Activated T-helper 9 cell treated with anti-CD3 and anti-CD28 coated beads, Interleukin-2, amount 50 U/mL, for 16 hours (primary cell): ENCODE data around the gene CKAP5.

Experiments
- DNase-seq: peaks from one replicate; pipeline ENCODE4 v3.0.0-alpha.2; 2020; ENCODE audit warnings: low read depth

Gene CKAP5

GRCh38 chr11:46845740-46846509 lies at the start of gene CKAP5:
TSS of gene CKAP5 (minus strand) at chr11:46846280. CDS start at chr11:46821231, 25,049 bp downstream.
- DNase-seq = peak; percentile 80

GRCh38 chr11:46895821-46896220 lies 49.7 kb upstream of the CKAP5 start:
- DNase-seq = no peak

- DNase-seq = no peak
Measured at GRCh38 chr11:46894961-46895360, 48.9 kb upstream of the CKAP5 start.

GRCh38 chr11:46894506-46894905 lies 48.4 kb upstream of the CKAP5 start:
- DNase-seq = no peak

GRCh38 chr11:46892838-46893237 lies 46.8 kb upstream of the CKAP5 start:
- no peak for DNase-seq

- no peak for DNase-seq
Measured at GRCh38 chr11:46892109-46892508, 46.0 kb upstream of the CKAP5 start.

- no peak for DNase-seq
Measured at GRCh38 chr11:46890665-46891064, 44.6 kb upstream of the CKAP5 start.

GRCh38 chr11:46889689-46890475 lies 43.8 kb upstream of the CKAP5 start:
- peak; percentile 42 for DNase-seq

- DNase-seq = no peak
Measured at GRCh38 chr11:46889251-46889650, 43.2 kb upstream of the CKAP5 start.

- no peak for DNase-seq
Measured at GRCh38 chr11:46888636-46889035, 42.6 kb upstream of the CKAP5 start.

GRCh38 chr11:46886211-46886610 lies 40.1 kb upstream of the CKAP5 start:
- DNase-seq = no peak

- no peak for DNase-seq
Measured at GRCh38 chr11:46879056-46879585, 33.0 kb upstream of the CKAP5 start.

GRCh38 chr11:46877580-46877979 lies 31.5 kb upstream of the CKAP5 start:
- DNase-seq = no peak

- no peak for DNase-seq
Measured at GRCh38 chr11:46876471-46876870, 30.4 kb upstream of the CKAP5 start.

GRCh38 chr11:46874586-46874985 lies 28.5 kb upstream of the CKAP5 start:
- DNase-seq = no peak

GRCh38 chr11:46868912-46869311 lies 22.8 kb upstream of the CKAP5 start:
- DNase-seq = no peak

- no peak for DNase-seq
Measured at GRCh38 chr11:46865340-46865739, 19.3 kb upstream of the CKAP5 start.

GRCh38 chr11:46860218-46860617 lies 14.1 kb upstream of the CKAP5 start:
- no peak for DNase-seq

GRCh38 chr11:46858920-46859546 lies 13.0 kb upstream of the CKAP5 start:
- no peak for DNase-seq

- DNase-seq = no peak
Measured at GRCh38 chr11:46857666-46858065, 11.6 kb upstream of the CKAP5 start.

GRCh38 chr11:46856605-46857343 lies 10.7 kb upstream of the CKAP5 start:
- no peak for DNase-seq

- DNase-seq = no peak
Measured at GRCh38 chr11:46855863-46856262, 9.8 kb upstream of the CKAP5 start.
